Astrocyte (in vitro differentiated cells and primary cell): ENCODE results near the gene ALOX15. TPM values are rescaled to one million over a fixed set of nuclear protein-coding genes. Genes with fewer than 3 reads are reported as not detected.

Source experiments
- DNase-seq: peaks from one replicate; pipeline ENCODE4 v3.0.0-alpha.2; 2010; ENCODE audit warnings: low read depth
- FAIRE-seq: peaks from 2 replicates; lab custom pipeline; 2011; peaks lifted over from hg19 to GRCh38; lab: Jason Lieb, UNC
- H2AFZ ChIP-seq: 2 replicates; pipeline ENCODE4 v1.6.0; 2012; ENCODE audit warnings: low read depth, low read length, inconsistent platforms
- H3K27ac ChIP-seq: 2 replicates; pipeline ENCODE4 v1.5.1; 2011; ENCODE audit warnings: low read depth, low read length, inconsistent platforms
- H3K27me3 ChIP-seq: 2 replicates; pipeline ENCODE4 v1.6.0; 2011; ENCODE audit warnings: low read length, inconsistent platforms; ENCODE audit not compliant: insufficient read depth
- H3K36me3 ChIP-seq: 2 replicates; pipeline ENCODE4 v1.5.1; 2011; ENCODE audit warnings: low read length, inconsistent platforms; ENCODE audit not compliant: insufficient read depth
- H3K4me1 ChIP-seq: 2 replicates; pipeline ENCODE4 v1.5.1; 2011; ENCODE audit warnings: low read length, inconsistent platforms; ENCODE audit not compliant: insufficient read depth
- H3K4me2 ChIP-seq: 2 replicates; pipeline ENCODE4 v1.6.0; 2012; ENCODE audit warnings: low read length, inconsistent platforms
- H3K4me3 ChIP-seq: 2 replicates; pipeline ENCODE4 v1.5.1; 2011; ENCODE audit warnings: low read depth, mild to moderate bottlenecking, low read length, inconsistent platforms; ENCODE audit not compliant: insufficient read depth
- H3K79me2 ChIP-seq: 2 replicates; pipeline ENCODE4 v1.6.0; 2012; ENCODE audit warnings: mild to moderate bottlenecking, low read length, inconsistent platforms; ENCODE audit not compliant: insufficient read depth
- H3K9ac ChIP-seq: 2 replicates; pipeline ENCODE4 v1.6.0; 2012; ENCODE audit warnings: mild to moderate bottlenecking, low read length, inconsistent platforms
- H3K9me3 ChIP-seq: 2 replicates; pipeline ENCODE4 v1.5.1; 2012; ENCODE audit warnings: low read depth, mild to moderate bottlenecking, low read length, inconsistent platforms; ENCODE audit not compliant: insufficient read depth
- H4K20me1 ChIP-seq: 2 replicates; pipeline ENCODE4 v1.6.0; 2012; ENCODE audit warnings: low read length, inconsistent platforms; ENCODE audit not compliant: insufficient read depth
- H3K27ac Mint-ChIP-seq: one replicate; pipeline ENCODE4 v1.8.0; 2021; ENCODE audit warnings: mild to moderate bottlenecking, mixed read lengths; ENCODE audit not compliant: unreplicated experiment
- H3K27me3 Mint-ChIP-seq: one replicate; pipeline ENCODE4 v1.8.0; 2021; ENCODE audit warnings: low read depth, mixed read lengths; ENCODE audit not compliant: unreplicated experiment
- H3K36me3 Mint-ChIP-seq: one replicate; pipeline ENCODE4 v1.8.0; 2021; ENCODE audit warnings: low read depth, mixed read lengths; ENCODE audit not compliant: unreplicated experiment
- H3K4me1 Mint-ChIP-seq: one replicate; pipeline ENCODE4 v1.8.0; 2021; ENCODE audit warnings: low read depth, mixed read lengths; ENCODE audit not compliant: unreplicated experiment
- H3K4me3 Mint-ChIP-seq: one replicate; pipeline ENCODE4 v1.8.0; 2021; ENCODE audit warnings: mild to moderate bottlenecking, moderate library complexity, mixed read lengths; ENCODE audit not compliant: unreplicated experiment
- H3K9me3 Mint-ChIP-seq: one replicate; pipeline ENCODE4 v1.8.0; 2021; ENCODE audit warnings: mild to moderate bottlenecking, mixed read lengths; ENCODE audit not compliant: unreplicated experiment
- CTCF ChIP-seq: IDR thresholded peaks from 2 replicates; pipeline ENCODE4 v1.5.1; 2011; ENCODE audit warnings: low read depth, mild to moderate bottlenecking, inconsistent platforms, low read length, moderate library complexity; ENCODE audit not compliant: insufficient read depth
- EZH2 ChIP-seq: IDR thresholded peaks from 2 replicates; pipeline ENCODE4 v1.6.1; 2012; ENCODE audit warnings: mild to moderate bottlenecking, low read length, inconsistent platforms; ENCODE audit not compliant: insufficient read depth
- total RNA-seq: library from RNA; stranded (reverse); gene quantifications from 2 replicates; pipeline ENCODE4 v1.2.1, GENCODE V29; 2021

Gene ALOX15
- total RNA-seq, 1 donor from 2014 or later = 0.07 TPM

GRCh38 chr17:4679658-4680057 is 38.2 kb upstream of the ALOX15 start:
- H3K4me3 ChIP-seq = no peak overlapping the region
- no peak overlapping the region for H2AFZ ChIP-seq
- TF ChIP-seq EZH2 (no peak), CTCF (no peak)
- peaks cover 31% of the 10 kb centered on the region for H3K36me3 Mint-ChIP-seq
- H3K4me1 ChIP-seq = peaks cover 22% of the 10 kb centered on the region
- peak; percentile 60 for DNase-seq
- peaks cover 72% of the 10 kb centered on the region for H4K20me1 ChIP-seq
- H3K27me3 Mint-ChIP-seq = peaks cover 2% of the 10 kb centered on the region
- no peaks in the 10 kb centered on the region for H3K9me3 ChIP-seq
- H3K4me1 Mint-ChIP-seq = peaks cover 34% of the 10 kb centered on the region
- FAIRE-seq = peak; percentile 86
- peak overlapping the region; percentile 89 for H3K27ac Mint-ChIP-seq
- no peaks in the 10 kb centered on the region for H3K9me3 Mint-ChIP-seq
- peak overlapping the region; percentile 4 for H3K9ac ChIP-seq
- no peaks in the 10 kb centered on the region for H3K79me2 ChIP-seq
- peak overlapping the region; percentile 4 for H3K4me3 Mint-ChIP-seq
- H3K27me3 ChIP-seq = no peaks in the 10 kb centered on the region
- peak overlapping the region; percentile 67 for H3K4me2 ChIP-seq
- H3K36me3 ChIP-seq = peaks cover 35% of the 10 kb centered on the region
- peak overlapping the region; percentile 14 for H3K27ac ChIP-seq

- peaks cover 2% of the 10 kb centered on the region for H3K27me3 Mint-ChIP-seq
- Histone ChIP-seq H3K4me2 (peak overlapping the region; percentile 67), H2AFZ (no peak overlapping the region), H3K27ac (peak overlapping the region; percentile 14), H3K9me3 (no peaks in the 10 kb centered on the region), H3K4me3 (no peak overlapping the region), H3K9ac (peak overlapping the region; percentile 4), H3K79me2 (no peaks in the 10 kb centered on the region), H3K27me3 (no peaks in the 10 kb centered on the region), H3K4me1 (peaks cover 22% of the 10 kb centered on the region), H4K20me1 (peaks cover 66% of the 10 kb centered on the region), H3K36me3 (peaks cover 35% of the 10 kb centered on the region)
- no peaks in the 10 kb centered on the region for H3K9me3 Mint-ChIP-seq
- TF ChIP-seq CTCF = no peak
- no peak for TF ChIP-seq EZH2
- DNase-seq (peak; percentile 87), FAIRE-seq (peak; percentile 73)
- peak overlapping the region; percentile 89 for H3K27ac Mint-ChIP-seq
- H3K36me3 Mint-ChIP-seq = peaks cover 33% of the 10 kb centered on the region
- H3K4me3 Mint-ChIP-seq = peak overlapping the region; percentile 50
- peaks cover 34% of the 10 kb centered on the region for H3K4me1 Mint-ChIP-seq
Observed at GRCh38 chr17:4678448-4679026, 37.1 kb upstream of the ALOX15 start.

- FAIRE-seq = no peak
Observed at GRCh38 chr17:4676791-4677190, 35.3 kb upstream of the ALOX15 start.

More at GRCh38 chr17:4676791-4677190, 35.3 kb upstream of the ALOX15 start:
- Mint-ChIP-seq H3K4me1 (peaks cover 34% of the 10 kb centered on the region), H3K36me3 (peaks cover 34% of the 10 kb centered on the region), H3K27me3 (peaks cover 2% of the 10 kb centered on the region), H3K4me3 (peak overlapping the region; percentile 45), H3K27ac (no peak overlapping the region), H3K9me3 (no peaks in the 10 kb centered on the region)
- H3K9ac ChIP-seq = no peak overlapping the region
- no peaks in the 10 kb centered on the region for H3K9me3 ChIP-seq
- DNase-seq = no peak
- no peak overlapping the region for H3K4me2 ChIP-seq
- H3K4me3 ChIP-seq = no peak overlapping the region
- H3K27ac ChIP-seq = no peak overlapping the region
- H3K4me1 ChIP-seq = peaks cover 22% of the 10 kb centered on the region
- H3K79me2 ChIP-seq = no peaks in the 10 kb centered on the region
- TF ChIP-seq EZH2 (no peak), CTCF (no peak)
- H2AFZ ChIP-seq = no peak overlapping the region
- peaks cover 27% of the 10 kb centered on the region for H3K36me3 ChIP-seq
- no peaks in the 10 kb centered on the region for H3K27me3 ChIP-seq
- H4K20me1 ChIP-seq = peaks cover 56% of the 10 kb centered on the region
